Mucosa of rectum (tissue), 2 donors: ENCODE data around the gene DARS1.
A peak's percentile ranks its signal among the peaks of the same experiment; 100 is the strongest.

Experiments used
- H3K27ac ChIP-seq, 2 donors: one replicate each; pipeline ENCODE4 v1.7.0; 2013; ENCODE audit warnings: inconsistent platforms in 2 of 2, low read depth in 2 of 2, low read length in 2 of 2
- H3K27me3 ChIP-seq, 2 donors: one replicate each; pipeline ENCODE4 v1.7.0; 2013; ENCODE audit warnings: low read length in 2 of 2; ENCODE audit not compliant: control insufficient read depth in 2 of 2, insufficient read depth in 2 of 2
- H3K36me3 ChIP-seq, 2 donors: one replicate each; pipeline ENCODE4 v1.7.0; 2013; ENCODE audit warnings: low read length in 2 of 2; ENCODE audit not compliant: control insufficient read depth in 2 of 2, insufficient read depth in 2 of 2
- H3K4me1 ChIP-seq, 2 donors: one replicate each; pipeline ENCODE4 v1.7.0; 2013; ENCODE audit warnings: low read length in 2 of 2, mild to moderate bottlenecking in 1 of 2; ENCODE audit not compliant: control insufficient read depth in 2 of 2, insufficient read depth in 2 of 2
- H3K4me3 ChIP-seq, 2 donors: one replicate each; pipeline ENCODE4 v1.7.0; 2013; ENCODE audit warnings: low read length in 2 of 2
- H3K9ac ChIP-seq, 2 donors: one replicate each; pipeline ENCODE4 v1.7.0; 2013; ENCODE audit warnings: low read length in 2 of 2, low read depth in 1 of 2, mild to moderate bottlenecking in 1 of 2
- H3K9me3 ChIP-seq, 2 donors: one replicate each; pipeline ENCODE4 v1.7.0; 2013; ENCODE audit warnings: low read length in 2 of 2; ENCODE audit not compliant: control insufficient read depth in 2 of 2
- donor health status: healthy.
- donor health status: Normal muscosa, but diverticular disease.

DARS1 gene

DNA sequence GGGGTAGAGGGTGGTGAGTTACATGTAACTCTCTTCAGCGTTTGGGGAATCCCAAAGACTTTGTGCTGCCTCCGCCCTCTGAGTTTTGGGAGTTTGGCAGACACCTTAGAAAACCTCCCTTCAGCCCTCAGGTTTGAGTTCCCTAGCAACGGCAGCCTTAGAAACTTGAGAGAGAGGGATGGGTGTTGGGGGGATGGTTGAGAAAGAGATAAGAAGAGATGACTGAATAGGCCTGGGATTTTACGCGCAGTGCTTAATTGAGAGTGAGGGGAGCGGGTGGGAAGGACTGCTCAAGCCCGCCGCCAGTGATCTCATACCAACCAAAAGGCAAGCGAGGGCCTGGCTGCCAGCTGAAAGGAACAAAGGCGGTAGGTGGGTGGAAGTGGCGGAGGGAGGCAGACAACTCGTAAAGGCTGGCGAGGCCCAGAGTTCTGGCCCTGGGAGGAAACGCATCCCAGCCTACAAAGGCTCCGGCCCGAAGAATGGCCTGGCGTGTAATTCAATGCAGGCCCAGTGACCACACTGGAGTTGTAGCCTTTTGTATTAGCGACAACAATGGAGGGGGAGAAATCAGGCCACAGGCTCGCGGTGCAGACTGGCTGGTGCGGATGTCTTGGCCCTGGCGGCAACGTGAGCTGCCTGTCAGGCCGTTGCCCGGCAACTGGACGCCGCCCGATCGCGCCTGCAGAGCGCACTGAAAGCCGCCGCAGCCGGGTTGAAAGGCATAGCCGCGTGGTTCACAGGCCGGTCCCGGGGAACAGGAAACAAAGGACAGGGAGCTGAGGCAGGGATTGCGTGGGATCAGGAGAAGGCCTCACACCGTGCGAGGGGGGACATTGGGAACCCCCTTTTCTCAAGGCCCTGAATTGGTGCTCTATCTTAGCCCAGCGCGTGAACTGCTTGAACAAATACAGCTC lies 39.9 kb upstream of the DARS1 start:
- Histone ChIP-seq H3K27me3 (peaks cover 0 to 2% of the 10 kb centered on the region in 2 donors), H3K9ac (no peak overlapping the region), H3K9me3 (no peaks in the 10 kb centered on the region), H3K4me1 (no peaks in the 10 kb centered on the region), H3K4me3 (peak overlapping the region; percentile 6 to 32), H3K27ac (no peak overlapping the region), H3K36me3 (no peaks in the 10 kb centered on the region)

DNA sequence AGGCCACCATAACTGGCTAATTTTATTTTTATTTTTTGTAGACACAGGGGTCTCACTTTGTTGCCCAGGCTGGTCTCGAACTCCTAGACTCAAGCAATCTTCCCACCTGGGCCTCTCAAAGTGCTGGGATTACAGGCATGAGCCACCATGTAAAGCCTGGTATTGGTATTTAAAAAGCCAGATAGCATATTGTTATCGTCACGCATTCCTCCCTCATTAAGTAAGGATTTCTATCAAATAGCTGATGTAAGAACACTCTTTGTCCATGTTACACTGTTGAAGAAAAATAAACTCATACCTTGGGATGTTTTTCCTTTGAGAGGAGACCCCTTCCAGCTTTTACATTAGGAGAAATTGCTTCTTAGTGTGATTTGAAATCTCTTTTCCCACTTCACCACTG lies 39.2 kb upstream of the DARS1 start:
- Histone ChIP-seq H3K9ac (no peak overlapping the region), H3K27ac (no peak overlapping the region), H3K27me3 (peaks cover 0 to 2% of the 10 kb centered on the region in 2 donors), H3K4me3 (no peak overlapping the region), H3K36me3 (no peaks in the 10 kb centered on the region), H3K4me1 (no peaks in the 10 kb centered on the region), H3K9me3 (no peaks in the 10 kb centered on the region)

DNA sequence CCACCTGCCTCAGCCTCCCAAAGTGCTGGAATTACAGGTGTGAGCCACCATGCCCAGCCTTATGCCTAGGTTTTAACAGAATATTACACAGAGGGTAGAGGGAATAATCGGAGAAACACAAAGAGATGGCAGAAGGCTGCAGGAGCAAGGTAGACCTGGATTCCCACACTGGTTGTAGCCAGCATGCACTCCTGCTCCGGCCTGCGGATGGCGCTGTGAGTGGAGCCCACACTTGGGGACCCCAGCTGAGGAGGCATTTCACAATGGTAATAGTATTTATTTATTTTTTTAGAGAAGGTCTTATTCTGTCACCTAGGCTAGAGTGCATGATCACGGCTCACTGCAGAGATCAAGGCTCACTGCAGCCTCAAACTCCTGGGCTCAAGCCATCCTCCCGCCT lies 38.8 kb upstream of the DARS1 start:
- Histone ChIP-seq H3K4me3 (no peak overlapping the region), H3K27me3 (peaks cover 0 to 2% of the 10 kb centered on the region in 2 donors), H3K4me1 (no peaks in the 10 kb centered on the region)

DNA sequence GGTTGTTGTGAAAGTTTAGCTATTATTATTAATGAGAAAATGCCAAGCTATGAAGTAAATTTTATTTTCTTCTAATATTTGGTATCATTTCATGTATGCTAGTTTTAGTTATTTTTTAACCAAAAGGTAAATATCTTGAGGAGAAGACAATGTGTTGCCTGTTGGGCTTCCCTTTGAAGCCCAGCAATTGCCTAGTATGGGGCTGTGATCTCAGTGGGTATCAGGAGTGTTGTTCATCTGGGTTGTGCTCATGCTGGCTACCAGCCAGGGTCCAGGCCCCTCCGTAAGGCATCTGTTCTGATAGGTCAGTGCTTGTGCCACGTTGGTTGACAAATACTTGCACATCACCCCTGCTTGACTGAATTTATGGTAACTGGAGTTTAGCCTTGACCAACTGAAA lies 38.0 kb upstream of the DARS1 start:
- no peaks in the 10 kb centered on the region for H3K4me1 ChIP-seq
- no peaks in the 10 kb centered on the region for H3K9me3 ChIP-seq
- peaks cover 0 to 2% of the 10 kb centered on the region in 2 donors for H3K27me3 ChIP-seq
- no peaks in the 10 kb centered on the region for H3K36me3 ChIP-seq
- H3K9ac ChIP-seq, result no peak overlapping the region
- no peak overlapping the region for H3K4me3 ChIP-seq
- H3K27ac ChIP-seq, result no peak overlapping the region

More for the DNA sequence above, 38.8 kb upstream of the DARS1 start:
- no peak overlapping the region for H3K9ac ChIP-seq
- no peaks in the 10 kb centered on the region for H3K36me3 ChIP-seq
- H3K9me3 ChIP-seq, result no peaks in the 10 kb centered on the region
- H3K27ac ChIP-seq, result no peak overlapping the region

DNA sequence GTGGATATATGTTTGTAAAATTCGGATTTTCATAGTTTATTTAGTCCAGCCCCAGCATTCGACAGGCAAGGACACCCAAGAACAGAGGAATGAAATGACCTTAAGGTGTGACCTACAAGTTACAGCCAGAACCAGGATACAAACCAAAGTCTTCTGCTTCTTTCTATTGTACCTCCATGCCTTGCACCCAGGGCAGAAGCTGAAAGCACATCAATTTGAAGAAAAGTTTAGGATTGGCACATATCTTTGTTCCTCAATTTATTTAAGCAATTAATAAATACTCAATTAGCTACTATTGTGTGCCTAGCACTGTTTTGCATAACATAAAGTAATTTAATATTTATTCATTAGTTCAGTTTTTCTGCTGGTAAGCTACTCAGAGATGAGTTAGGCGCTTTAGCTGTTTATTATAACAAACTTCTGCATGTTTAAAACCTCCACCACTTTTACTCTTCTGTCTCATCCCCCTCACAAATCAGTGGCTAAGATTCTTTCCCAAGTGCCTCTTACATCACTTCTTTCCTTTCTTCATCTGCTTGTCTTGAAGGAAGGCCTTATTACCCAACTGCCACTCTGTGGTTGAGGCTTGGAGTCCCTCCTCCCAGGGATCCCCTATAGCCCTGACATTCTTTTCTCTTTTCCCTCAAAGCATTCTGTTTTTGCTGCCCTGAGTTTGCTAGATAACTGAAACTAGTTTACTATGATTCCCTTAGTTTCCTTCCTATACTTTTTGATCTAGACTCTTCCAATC lies 37.1 kb upstream of the DARS1 start:
- no peaks in the 10 kb centered on the region for H3K4me1 ChIP-seq
- peaks cover 0 to 2% of the 10 kb centered on the region in 2 donors for H3K27me3 ChIP-seq
- H3K4me3 ChIP-seq, result no peak overlapping the region
- H3K36me3 ChIP-seq, result no peaks in the 10 kb centered on the region
- no peak overlapping the region for H3K27ac ChIP-seq
- H3K9me3 ChIP-seq, result no peaks in the 10 kb centered on the region
- H3K9ac ChIP-seq, result no peak overlapping the region

DNA sequence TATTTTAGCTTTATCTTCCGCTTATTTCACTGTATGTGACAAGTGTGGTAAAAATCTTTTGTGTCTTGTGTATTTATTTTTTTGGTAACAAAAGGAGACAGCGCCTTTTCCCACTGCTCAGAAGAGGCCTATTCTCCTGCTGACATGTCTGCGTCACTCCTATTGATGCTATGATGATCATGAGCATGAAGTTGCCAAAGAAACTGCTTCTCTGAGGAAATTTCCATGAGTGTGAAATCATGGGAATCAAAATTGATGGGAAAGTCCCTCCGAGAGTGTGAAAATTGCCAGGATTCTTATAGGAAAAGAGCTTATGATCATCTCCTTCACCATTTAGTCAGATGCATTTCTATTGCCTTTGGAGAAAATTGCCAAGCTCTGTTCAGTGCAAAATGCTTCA lies 36.5 kb upstream of the DARS1 start:
- Histone ChIP-seq H3K9me3 (no peaks in the 10 kb centered on the region), H3K36me3 (no peaks in the 10 kb centered on the region), H3K4me1 (no peaks in the 10 kb centered on the region), H3K9ac (no peak overlapping the region), H3K27me3 (peaks cover 0 to 2% of the 10 kb centered on the region in 2 donors), H3K27ac (no peak overlapping the region), H3K4me3 (no peak overlapping the region)

DNA sequence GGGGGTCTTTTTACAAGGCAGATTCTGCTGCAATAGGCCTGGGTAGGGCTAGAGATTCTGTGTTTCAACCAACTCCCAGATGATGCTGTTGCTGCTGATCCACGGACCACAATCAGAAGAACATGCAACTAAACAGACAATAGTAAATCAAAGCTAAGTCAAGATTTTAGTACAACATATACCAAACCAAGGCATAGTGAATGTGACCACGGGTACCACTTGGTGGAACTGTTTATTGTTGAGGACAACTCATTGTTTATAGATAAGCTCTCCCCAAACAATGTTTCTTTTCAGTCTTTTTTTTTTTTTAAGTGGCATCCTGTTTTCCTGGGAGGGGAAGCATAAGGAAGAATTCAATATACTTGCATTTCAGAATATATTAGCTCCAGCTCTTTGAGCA lies 36.0 kb upstream of the DARS1 start:
- no peaks in the 10 kb centered on the region for H3K9me3 ChIP-seq
- H3K27ac ChIP-seq, result no peak overlapping the region
- no peak overlapping the region for H3K4me3 ChIP-seq
- no peaks in the 10 kb centered on the region for H3K4me1 ChIP-seq
- peaks cover 0 to 2% of the 10 kb centered on the region in 2 donors for H3K27me3 ChIP-seq
- no peak overlapping the region for H3K9ac ChIP-seq
- no peaks in the 10 kb centered on the region for H3K36me3 ChIP-seq

DNA sequence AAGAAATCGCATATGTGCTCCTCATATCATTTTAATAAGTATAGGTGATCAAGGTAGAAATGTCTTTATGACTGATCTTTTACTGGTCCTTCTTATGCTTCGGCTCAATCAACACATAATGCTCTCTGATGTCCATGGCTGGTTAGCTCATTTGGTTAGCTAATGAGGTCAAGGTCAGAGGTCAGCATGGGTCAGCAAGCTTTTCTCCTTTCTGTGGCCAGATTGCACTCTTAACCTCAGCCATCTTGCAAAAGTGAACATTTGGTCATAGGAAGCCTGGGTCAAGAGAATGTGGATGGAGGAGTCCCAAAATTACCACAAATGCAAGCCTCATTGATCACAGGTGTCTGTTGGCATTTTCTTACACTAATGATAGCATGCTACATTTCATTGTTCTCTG lies 35.4 kb upstream of the DARS1 start:
- H3K9ac ChIP-seq, result no peak overlapping the region
- H3K9me3 ChIP-seq, result no peaks in the 10 kb centered on the region
- no peak overlapping the region for H3K4me3 ChIP-seq
- H3K27me3 ChIP-seq, result peaks cover 0 to 2% of the 10 kb centered on the region in 2 donors
- no peaks in the 10 kb centered on the region for H3K36me3 ChIP-seq
- H3K27ac ChIP-seq, result no peak overlapping the region
- H3K4me1 ChIP-seq, result no peaks in the 10 kb centered on the region

DNA sequence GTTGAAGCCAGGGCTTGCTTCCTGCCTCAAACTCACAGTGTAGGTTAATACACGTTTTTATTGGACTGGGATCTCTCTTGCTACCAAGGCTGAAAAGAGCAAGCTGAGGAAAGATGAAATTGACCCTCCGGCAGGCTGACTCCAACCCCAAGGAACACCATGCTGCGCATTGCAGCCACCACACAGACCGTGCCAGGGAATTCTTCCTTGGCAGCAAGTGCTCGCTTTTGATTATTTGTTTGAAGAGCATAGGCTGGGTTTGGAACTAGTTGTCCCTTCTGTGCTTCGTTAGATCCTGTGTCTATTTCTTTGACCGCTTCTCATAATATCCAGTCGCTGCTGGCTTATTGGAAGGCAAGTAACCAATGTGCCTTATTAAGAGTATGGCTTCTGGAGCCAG lies 34.4 kb upstream of the DARS1 start:
- Histone ChIP-seq H3K9ac (no peak overlapping the region), H3K27ac (no peak overlapping the region), H3K36me3 (no peaks in the 10 kb centered on the region), H3K27me3 (no peaks in the 10 kb centered on the region), H3K4me3 (no peak overlapping the region), H3K4me1 (no peaks in the 10 kb centered on the region), H3K9me3 (no peaks in the 10 kb centered on the region)

DNA sequence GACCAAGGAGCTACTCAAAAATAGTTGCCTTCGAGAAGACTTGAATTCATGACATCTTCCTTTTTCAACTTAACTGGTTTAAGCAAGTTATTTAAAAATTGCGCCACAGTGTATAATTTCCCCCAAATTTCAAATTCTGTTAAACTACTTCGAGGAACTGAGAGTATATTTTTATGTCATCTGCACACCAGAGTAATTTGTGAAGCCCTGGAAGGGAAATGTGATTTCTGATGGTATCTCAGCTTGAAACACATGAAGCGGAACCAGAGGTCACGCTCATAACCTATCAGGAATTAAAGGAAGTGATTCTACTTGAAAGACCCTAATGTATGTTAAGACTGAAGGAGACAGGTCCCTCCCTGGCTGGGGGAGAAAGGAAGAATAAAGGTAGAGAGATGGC lies 33.9 kb upstream of the DARS1 start:
- Histone ChIP-seq H3K4me3 (no peak overlapping the region), H3K27ac (no peak overlapping the region), H3K4me1 (peaks cover 0 to 1% of the 10 kb centered on the region in 2 donors), H3K9me3 (no peaks in the 10 kb centered on the region), H3K27me3 (no peaks in the 10 kb centered on the region), H3K36me3 (no peaks in the 10 kb centered on the region), H3K9ac (no peak overlapping the region)
